A673 (cell line): ENCODE measurements around the gene DLGAP1. TPM values are rescaled to one million over a fixed set of nuclear protein-coding genes. Genes with fewer than 3 reads are reported as not detected.
A peak's percentile ranks its signal among the peaks of the same experiment; 100 is the strongest.

ENCODE experiments used
- BruUV-seq: library from RNA; stranded (reverse); fragments of 400-500 nt; replicated peaks from 2 replicates; lab custom pipeline; 2021; lab: Mats Ljungman, UMichigan
- CTCF ChIA-PET: fragments of 300-600 bp; sonication (Branson Sonifier 250); formaldehyde crosslinking; loops from one replicate; lab custom pipeline; 2022; ENCODE audit warnings: antibody characterized with exemption; lab: Charles Lee
- POLR2A ChIA-PET: fragments of 300-600 bp; sonication (Branson Sonifier 250); formaldehyde crosslinking; loops from one replicate; lab custom pipeline; 2022; ENCODE audit warnings: antibody characterized with exemption; ENCODE audit not compliant: low non-redundant PET; lab: Charles Lee
- DNase-seq: peaks from one replicate; pipeline ENCODE4 v3.0.0-alpha.2; 2015; ENCODE audit warnings: low spot score
- H3K27ac ChIP-seq: fragments of 200-600 bp; sonication (generic); 2 replicates; pipeline ENCODE4 v1.5.1; 2016; ENCODE audit warnings: mixed run types, low read depth, mild to moderate bottlenecking, mixed read lengths, antibody characterized with exemption, low read length; ENCODE audit not compliant: poor library complexity, severe bottlenecking
- H3K27me3 ChIP-seq: fragments of 200-600 bp; sonication (generic); replicated peaks from 2 replicates; pipeline ENCODE4 v1.6.1; 2017; ENCODE audit warnings: mixed run types, low read depth, mild to moderate bottlenecking, mixed read lengths, antibody characterized with exemption, low read length; ENCODE audit not compliant: insufficient read depth, poor library complexity
- H3K36me3 ChIP-seq: fragments of 200-600 bp; sonication (generic); 2 replicates; pipeline ENCODE4 v1.6.1; 2016; ENCODE audit warnings: mixed run types, mild to moderate bottlenecking, mixed read lengths, antibody characterized with exemption, low read length; ENCODE audit not compliant: insufficient read depth, poor library complexity, severe bottlenecking
- H3K4me1 ChIP-seq: fragments of 200-600 bp; sonication (generic); 2 replicates; pipeline ENCODE4 v1.6.1; 2017; ENCODE audit warnings: mixed run types, mild to moderate bottlenecking, mixed read lengths, antibody characterized with exemption, low read length; ENCODE audit not compliant: insufficient read depth, poor library complexity, severe bottlenecking
- H3K4me3 ChIP-seq: fragments of 200-600 bp; sonication (generic); 2 replicates; pipeline ENCODE4 v1.5.1; 2016; ENCODE audit warnings: low read depth, mixed run types, mild to moderate bottlenecking, mixed read lengths, low read length; ENCODE audit not compliant: poor library complexity, severe bottlenecking
- H3K9me3 ChIP-seq: fragments of 200-600 bp; sonication (generic); 2 replicates; pipeline ENCODE4 v1.6.1; 2016; ENCODE audit warnings: mixed run types, low read depth, mild to moderate bottlenecking, mixed read lengths, antibody characterized with exemption, low read length; ENCODE audit not compliant: poor library complexity, severe bottlenecking
- EZH2 ChIP-seq: fragments of 200-600 bp; sonication (generic); IDR thresholded peaks from 2 replicates; pipeline ENCODE4 v1.6.1; 2017; ENCODE audit warnings: borderline replicate concordance, low read depth, mild to moderate bottlenecking, mixed read lengths, antibody characterized with exemption, low read length; ENCODE audit not compliant: poor library complexity, severe bottlenecking
- intact Hi-C: fragments of 100-400 bp; cut with micrococcal nuclease; formaldehyde crosslinking; loops from one replicate; pipeline ENCODE4 v1.10.0; 2022; ENCODE audit not compliant: unreplicated experiment
- total RNA-seq: library from RNA; stranded (reverse); gene quantifications from 2 replicates; pipeline ENCODE4 v1.2.3, GENCODE V29; 2021
- TF ChIP-seq, protein P1 (sequence below): fragments of 300-800, 200-600 bp; sonication (generic); conservative IDR thresholded peaks from 2 replicates; pipeline ENCODE4 v1.5.1; 2017; ENCODE audit warnings: low read depth, mild to moderate bottlenecking, antibody characterized with exemption, low read length, moderate library complexity, mixed read lengths

DLGAP1 gene
- total RNA-seq, 1 experiment from 2014 or later: 135 TPM

DNA sequence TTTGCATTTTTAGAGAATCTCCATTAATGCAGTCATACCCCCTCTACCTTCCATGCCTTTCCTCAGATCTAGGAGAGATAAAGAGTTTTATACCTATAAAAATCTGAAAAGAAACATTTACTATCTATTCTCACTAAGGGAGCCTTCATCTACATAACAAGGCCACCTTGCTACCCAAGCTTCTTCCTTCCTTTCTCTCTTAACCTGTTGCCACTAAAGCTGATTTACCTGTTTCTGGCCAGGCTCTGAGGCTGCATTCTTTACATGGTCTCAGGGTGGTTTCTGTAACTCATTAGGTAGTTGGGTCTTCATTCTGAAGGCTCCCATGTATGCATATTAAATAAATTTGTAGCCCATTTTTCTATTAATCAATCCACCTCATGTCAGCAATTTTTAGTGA, 391.6 kb downstream of the DLGAP1 start:
- DNase-seq: no peak
- CTCF ChIA-PET: no interaction called here
- BruUV-seq: no TSS peak
- peaks cover 46% of the 10 kb centered on the region for H3K9me3 ChIP-seq
- no peak overlapping the region for H3K4me3 ChIP-seq
- intact Hi-C loops: loop anchor here (10.0 kb wide), 1 partner anchor 59 kb away; no protein-coding TSS in a partner anchor
- no peak overlapping the region for H3K27ac ChIP-seq
- no peaks in the 10 kb centered on the region for H3K4me1 ChIP-seq
- H3K36me3 ChIP-seq: no peaks in the 10 kb centered on the region
- TF ChIP-seq, protein P1, sequence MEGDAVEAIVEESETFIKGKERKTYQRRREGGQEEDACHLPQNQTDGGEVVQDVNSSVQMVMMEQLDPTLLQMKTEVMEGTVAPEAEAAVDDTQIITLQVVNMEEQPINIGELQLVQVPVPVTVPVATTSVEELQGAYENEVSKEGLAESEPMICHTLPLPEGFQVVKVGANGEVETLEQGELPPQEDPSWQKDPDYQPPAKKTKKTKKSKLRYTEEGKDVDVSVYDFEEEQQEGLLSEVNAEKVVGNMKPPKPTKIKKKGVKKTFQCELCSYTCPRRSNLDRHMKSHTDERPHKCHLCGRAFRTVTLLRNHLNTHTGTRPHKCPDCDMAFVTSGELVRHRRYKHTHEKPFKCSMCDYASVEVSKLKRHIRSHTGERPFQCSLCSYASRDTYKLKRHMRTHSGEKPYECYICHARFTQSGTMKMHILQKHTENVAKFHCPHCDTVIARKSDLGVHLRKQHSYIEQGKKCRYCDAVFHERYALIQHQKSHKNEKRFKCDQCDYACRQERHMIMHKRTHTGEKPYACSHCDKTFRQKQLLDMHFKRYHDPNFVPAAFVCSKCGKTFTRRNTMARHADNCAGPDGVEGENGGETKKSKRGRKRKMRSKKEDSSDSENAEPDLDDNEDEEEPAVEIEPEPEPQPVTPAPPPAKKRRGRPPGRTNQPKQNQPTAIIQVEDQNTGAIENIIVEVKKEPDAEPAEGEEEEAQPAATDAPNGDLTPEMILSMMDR: no peak
- no peaks in the 10 kb centered on the region for H3K27me3 ChIP-seq
- POLR2A ChIA-PET: no interaction called here

DNA sequence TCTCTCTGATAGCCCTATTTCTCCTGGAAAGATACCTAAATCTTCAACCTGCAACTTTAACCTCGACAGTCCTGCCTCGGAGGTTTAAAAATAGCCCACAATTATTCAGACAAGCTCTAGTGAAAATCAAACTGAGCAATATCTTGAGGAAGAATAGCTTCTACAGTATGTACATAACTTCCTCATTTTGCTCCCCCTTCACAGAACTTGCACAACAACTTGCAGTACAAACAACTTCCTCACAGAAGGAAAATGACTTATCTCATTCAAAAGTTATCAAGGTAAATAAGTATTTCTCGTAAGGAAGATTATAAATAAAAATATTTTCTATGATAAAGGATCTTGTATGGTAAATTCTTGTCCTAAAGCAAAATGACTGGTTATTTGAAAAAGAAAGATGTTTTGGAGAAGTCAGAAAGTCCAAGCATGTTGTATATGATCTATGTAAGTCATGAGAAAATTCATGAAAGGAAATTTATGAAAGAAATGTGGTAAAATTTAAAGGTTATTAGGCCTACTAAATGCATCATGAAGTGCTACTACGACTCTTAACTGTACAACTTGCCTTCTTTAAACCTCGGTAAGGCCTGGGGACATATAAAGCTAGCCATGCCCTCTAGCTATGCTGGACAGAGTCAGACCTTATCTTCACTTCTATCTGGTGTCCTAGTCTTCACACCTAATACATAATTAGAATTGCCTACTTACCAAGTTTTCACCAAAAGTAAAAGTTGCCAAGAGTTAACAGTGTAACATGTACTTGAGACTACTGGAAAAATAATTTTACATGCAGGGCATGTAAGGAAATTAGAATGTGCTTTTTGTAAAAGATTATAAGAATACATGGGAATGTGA, 394.5 kb downstream of the DLGAP1 start:
- no peak for TF ChIP-seq EZH2
- TF ChIP-seq, protein P1: no peak
- Histone ChIP-seq H3K36me3 (no peaks in the 10 kb centered on the region), H3K4me1 (no peaks in the 10 kb centered on the region), H3K9me3 (peaks cover 37% of the 10 kb centered on the region), H3K27me3 (no peaks in the 10 kb centered on the region), H3K27ac (no peak overlapping the region), H3K4me3 (no peak overlapping the region)
- ChIA-PET POLR2A (no interaction called here), CTCF (no interaction called here)
- intact Hi-C loops: loop anchor here (10.0 kb wide), 1 partner anchor 56 kb away; no protein-coding TSS in a partner anchor
- no TSS peak for BruUV-seq
- DNase-seq: no peak

DNA sequence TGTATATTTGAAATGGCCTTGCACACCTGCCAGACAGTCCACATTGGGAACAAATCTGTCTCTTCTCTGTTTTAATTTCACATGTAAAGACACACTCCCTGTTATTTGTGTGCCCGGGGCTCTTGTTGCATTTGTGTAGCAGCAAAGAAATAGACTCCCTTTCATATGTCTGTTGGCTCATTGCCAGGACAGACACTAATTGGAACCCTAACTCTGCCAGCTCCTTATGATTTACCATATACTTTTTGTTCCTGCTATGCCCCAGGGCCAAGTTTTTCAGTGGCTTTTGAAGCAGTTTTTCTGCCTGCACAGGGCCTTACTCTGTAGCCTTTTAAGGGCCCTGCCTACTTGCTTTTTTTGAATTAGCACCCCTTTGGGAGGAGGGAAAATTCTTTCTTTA, 396.9 kb downstream of the DLGAP1 start:
- H3K9me3 ChIP-seq: peaks cover 36% of the 10 kb centered on the region
- TF ChIP-seq EZH2: no peak
- TF ChIP-seq, protein P1: no peak
- DNase-seq: peak; percentile 10
- H3K4me3 ChIP-seq: no peak overlapping the region
- ChIA-PET POLR2A (no interaction called here), CTCF (no interaction called here)
- no TSS peak for BruUV-seq
- no peak overlapping the region for H3K27ac ChIP-seq
- no peaks in the 10 kb centered on the region for H3K27me3 ChIP-seq
- no peaks in the 10 kb centered on the region for H3K36me3 ChIP-seq
- intact Hi-C loops: no loop called here
- H3K4me1 ChIP-seq: no peaks in the 10 kb centered on the region
